HepG2 (cell line): ENCODE results near the gene NKX1-2. TPM values are rescaled to one million over a fixed set of nuclear protein-coding genes. Genes with fewer than 3 reads are reported as not detected.

Source experiments
- ATAC-seq: fragments of 200-7000 bp; cut with Tn5 transposase; 3 replicates; pipeline ENCODE4 v1.9.1; 2020; ENCODE audit warnings: mild to moderate bottlenecking, moderate library complexity
- BruUV-seq: library from RNA; stranded (reverse); fragments of 400-500 nt; replicated peaks from 2 replicates; lab custom pipeline; 2021; lab: Mats Ljungman, UMichigan
- CTCF ChIA-PET: fragments of 300-600 bp; formaldehyde crosslinking; extraction: SDS; loops from one replicate; lab custom pipeline; 2021; ENCODE audit warnings: low total read pairs, inconsistent platforms, low intra/inter-chr PET ratio; lab: Yijun Ruan, JAX
- POLR2A ChIA-PET: fragments of 350-600 bp; sonication (Branson Sonifier 250); formaldehyde crosslinking; loops from one replicate; lab custom pipeline; 2020; ENCODE audit warnings: antibody characterized with exemption, inconsistent platforms; lab: Yijun Ruan, JAX
- DNase-seq: peaks from one replicate; pipeline ENCODE4 v3.0.0-alpha.2; 2015; ENCODE audit warnings: low spot score
- FAIRE-seq: peaks from 3 replicates; lab custom pipeline; 2011; peaks lifted over from hg19 to GRCh38; lab: Jason Lieb, UNC
- H2AFZ ChIP-seq: one replicate; pipeline ENCODE4 v1.6.1; 2011; ENCODE audit warnings: low read length, inconsistent platforms
- H3K27ac ChIP-seq: fragments of 300-600 bp; 3 replicates; pipeline ENCODE4 v1.8.0; 2011; ENCODE audit warnings: mixed run types, mild to moderate bottlenecking, mixed read lengths, low read length, inconsistent platforms; ENCODE audit not compliant: insufficient read depth; ENCODE audit errors: extremely low read length
- H3K27me3 ChIP-seq, 2 experiments: fragments of 200-600 bp in 1 of 2; 2 replicates in 1 of 2; 3 replicates in 1 of 2; pipeline versions ENCODE4 v1.6.0 to v1.8.0; 2011; ENCODE audit warnings: low read length in 2 of 2, mild to moderate bottlenecking in 2 of 2, moderate library complexity in 2 of 2, inconsistent platforms in 1 of 2; ENCODE audit not compliant: insufficient read depth in 2 of 2, control insufficient read depth in 1 of 2
- H3K36me3 ChIP-seq, 2 experiments: fragments of 200-600 bp in 1 of 2; replicated peaks in 1 of 2; 2 replicates in 1 of 2; 3 replicates in 1 of 2; pipeline versions ENCODE4 v1.5.1 to v1.8.0; 2011; ENCODE audit warnings: low read length in 2 of 2, inconsistent platforms in 1 of 2; ENCODE audit not compliant: insufficient read depth in 2 of 2, control insufficient read depth in 1 of 2
- H3K4me1 ChIP-seq: 2 replicates; pipeline ENCODE4 v1.5.1; 2012; ENCODE audit warnings: low read length, inconsistent platforms; ENCODE audit not compliant: insufficient read depth
- H3K4me2 ChIP-seq: 2 replicates; pipeline ENCODE4 v1.6.0; 2011; ENCODE audit warnings: low read depth, low read length, inconsistent platforms
- H3K4me3 ChIP-seq, 3 experiments: fragments of 200-600 bp in 1 of 3; sonication (generic), shearing (Covaris generic) in 1 of 3; replicated peaks in 1 of 3; 2 replicates each; pipeline ENCODE4 v1.5.1; 2011 to 2016; ENCODE audit warnings: low read length in 3 of 3, inconsistent platforms in 2 of 3, low read depth in 2 of 3, mild to moderate bottlenecking in 2 of 3, control low read depth in 1 of 3, mixed read lengths in 1 of 3; ENCODE audit not compliant: insufficient read depth in 1 of 3
- H3K79me2 ChIP-seq: one replicate; pipeline ENCODE4 v1.6.1; 2011; ENCODE audit warnings: low read length, inconsistent platforms; ENCODE audit not compliant: insufficient read depth
- H3K9ac ChIP-seq: 2 replicates; pipeline ENCODE4 v1.6.0; 2011; ENCODE audit warnings: mild to moderate bottlenecking, low read depth, low read length, inconsistent platforms; ENCODE audit not compliant: insufficient read depth
- H3K9me3 ChIP-seq: 2 replicates; pipeline ENCODE4 v1.5.1; 2012; ENCODE audit warnings: mild to moderate bottlenecking, low read length
- H4K20me1 ChIP-seq: 2 replicates; pipeline ENCODE4 v1.6.0; 2011; ENCODE audit warnings: inconsistent platforms, mild to moderate bottlenecking, low read length, moderate library complexity; ENCODE audit not compliant: insufficient read depth
- BHLHE40 ChIP-seq: IDR thresholded peaks from 2 replicates; pipeline ENCODE4 v1.6.1; 2011; ENCODE audit warnings: low read length, improper control_type of control experiment
- MIER3 ChIP-seq: IDR thresholded peaks from 2 replicates; pipeline ENCODE4 v1.6.1; 2016; ENCODE audit warnings: missing compliant biosample characterization, borderline replicate concordance
- NAIF1 ChIP-seq: sonication (generic); formaldehyde crosslinking; IDR thresholded peaks from 2 replicates; pipeline ENCODE4 v1.5.0; 2020; ENCODE audit warnings: mild to moderate bottlenecking, missing genetic modification reagents, borderline replicate concordance
- RCOR2 ChIP-seq: IDR thresholded peaks from 2 replicates; pipeline ENCODE4 v1.6.1; 2016; ENCODE audit warnings: missing biosample characterization, missing genetic modification reagents
- REXO4 ChIP-seq: sonication (generic); formaldehyde crosslinking; IDR thresholded peaks from 2 replicates; pipeline ENCODE4 v1.8.0; 2022; ENCODE audit warnings: missing genetic modification reagents, mild to moderate bottlenecking, borderline replicate concordance
- RFX3 ChIP-seq: IDR thresholded peaks from 2 replicates; pipeline ENCODE4 v1.6.1; 2016; ENCODE audit warnings: missing biosample characterization, missing genetic modification reagents
- YEATS4 ChIP-seq: sonication (generic); formaldehyde crosslinking; IDR thresholded peaks from 2 replicates; pipeline ENCODE4 v1.4.0; 2020; ENCODE audit warnings: missing genetic modification reagents, borderline replicate concordance
- ZMYM2 ChIP-seq: sonication (generic); formaldehyde crosslinking; IDR thresholded peaks from 2 replicates; pipeline ENCODE4 v1.8.0; 2022; ENCODE audit warnings: mild to moderate bottlenecking, missing genetic modification reagents
- ZNF138 ChIP-seq: sonication (generic); formaldehyde crosslinking; IDR thresholded peaks from 2 replicates; pipeline ENCODE4 v1.5.0; 2020; ENCODE audit warnings: mild to moderate bottlenecking, low read depth, missing genetic modification reagents
- ZNF143 ChIP-seq: sonication (generic); formaldehyde crosslinking; IDR thresholded peaks from 2 replicates; pipeline ENCODE4 v1.4.0; 2020; ENCODE audit warnings: missing genetic modification reagents
- ZNF225 ChIP-seq: sonication (generic); formaldehyde crosslinking; IDR thresholded peaks from 2 replicates; pipeline ENCODE4 v1.4.0; 2020; ENCODE audit warnings: mild to moderate bottlenecking, missing genetic modification reagents
- ZNF460 ChIP-seq: sonication (generic); formaldehyde crosslinking; IDR thresholded peaks from 2 replicates; pipeline ENCODE4 v1.5.1; 2020; ENCODE audit warnings: missing genetic modification reagents, mild to moderate bottlenecking, borderline replicate concordance
- ZNF674 ChIP-seq: sonication (generic); formaldehyde crosslinking; IDR thresholded peaks from 2 replicates; pipeline ENCODE4 v1.5.0; 2020; ENCODE audit warnings: low read depth, mild to moderate bottlenecking, missing genetic modification reagents
- ZNF678 ChIP-seq: sonication (generic); formaldehyde crosslinking; IDR thresholded peaks from 2 replicates; pipeline ENCODE4 v1.4.0; 2020; ENCODE audit warnings: mild to moderate bottlenecking, missing genetic modification reagents
- ZNF780A ChIP-seq: sonication (generic); formaldehyde crosslinking; IDR thresholded peaks from 2 replicates; pipeline ENCODE4 v1.8.0; 2022; ENCODE audit warnings: mild to moderate bottlenecking, missing genetic modification reagents, moderate library complexity
- WGBS: methylation state at CpG from one replicate; pipeline ENCODE4 v1.1.6; 2017; ENCODE audit warnings: low lambda C conversion rate; 5-methylcytosine and 5-hydroxymethylcytosine counted together
- in situ Hi-C: cut with HindIII; loops from 2 replicates; pipeline ENCODE4 v1.10.0; 2017; ENCODE audit warnings: low pct_unique_long_range_greater_than_20kb; ENCODE audit not compliant: extremely low pct_ligation_motif_present
- intact Hi-C: fragments of 100-400 bp; cut with micrococcal nuclease; formaldehyde crosslinking; loops from one replicate; pipeline ENCODE4 v1.10.0; 2022; ENCODE audit not compliant: unreplicated experiment
- polyA plus RNA-seq, 8 experiments: library from polyadenylated mRNA; depleted of rRNA in 3 of 8; stranded (reverse) in 7 of 8; unstranded in 1 of 8; fragments of >200 nt; fragmentation: Illumina TruSeq in 4 of 8; extraction: Trizol in 4 of 8; gene quantifications; 2 replicates each; pipeline versions ENCODE4 v1.2.1 to v1.2.3, GENCODE V29; 2011 to 2016; ENCODE audit warnings: low read depth in 4 of 8, missing spikeins in 1 of 8, mixed read lengths in 1 of 8; ENCODE audit not compliant: insufficient read depth in 1 of 8
- total RNA-seq, 5 experiments: library from RNA; depleted of rRNA; stranded (reverse); fragments of >200 nt; fragmentation: Illumina TruSeq; extraction: Trizol; gene quantifications; 2 replicates each; pipeline ENCODE4 v1.2.3, GENCODE V29; 2016; ENCODE audit warnings: low read depth in 1 of 5
- TF ChIP-seq, protein P1 (sequence below): sonication (generic); formaldehyde crosslinking; IDR thresholded peaks from 2 replicates; pipeline ENCODE4 v1.4.0; 2020; ENCODE audit warnings: missing genetic modification reagents, borderline replicate concordance
- TF ChIP-seq, protein P2 (sequence below): sonication (generic); formaldehyde crosslinking; IDR thresholded peaks from 2 replicates; pipeline ENCODE4 v1.5.1; 2020; ENCODE audit warnings: mild to moderate bottlenecking, moderate library complexity, missing genetic modification reagents
- TF ChIP-seq, protein P3 (sequence below): sonication (generic); formaldehyde crosslinking; IDR thresholded peaks from 2 replicates; pipeline ENCODE4 v1.5.1; 2020; ENCODE audit warnings: mild to moderate bottlenecking, missing genetic modification reagents, moderate library complexity

NKX1-2 gene
- total and polyA plus RNA-seq, 2 of the 13 experiments (the other 11 are each of a cell fraction or from before 2014, with no cell fraction given), result not detected

DNA sequence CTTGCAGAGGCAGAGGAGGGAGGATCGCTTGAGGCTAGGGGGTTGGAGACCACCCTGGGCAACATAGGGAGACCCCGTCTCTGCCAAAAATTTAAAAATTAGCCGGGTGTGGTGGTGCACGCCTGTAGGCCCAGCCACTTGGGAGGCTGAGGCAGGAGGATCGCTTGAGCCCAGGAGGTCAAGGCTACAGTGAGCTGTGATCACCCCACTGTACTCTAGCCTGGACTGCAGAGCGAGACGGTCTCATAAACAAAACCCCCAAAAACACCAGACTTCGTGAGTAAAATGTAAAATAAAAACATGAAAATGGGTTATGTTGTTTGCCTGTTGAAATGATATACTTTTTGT lies 12.5 kb upstream of the NKX1-2 start:
- in situ Hi-C loops, result loop anchor here (5.0 kb wide), 1 partner anchor 45 kb away; the partner anchor contains the start of gene OAT
- intact Hi-C loops, result no loop called here
- Histone ChIP-seq H2AFZ (peak overlapping the region; percentile 54), H3K4me1 (peaks cover 55% of the 10 kb centered on the region), H4K20me1 (0 out of 2 replicates have a peak, but pooled peaks cover 6% of the 10 kb centered on the region), H3K27ac (peak overlapping the region; percentile 76), H3K4me2 (peak overlapping the region; percentile 91), H3K27me3 (no peaks in the 10 kb centered on the region; a peak in 1 of 5 replicates), H3K9me3 (no peaks in the 10 kb centered on the region), H3K9ac (peak overlapping the region; percentile 77), H3K4me3 (peak overlapping the region; percentile 81 to 97 (median 89)), H3K79me2 (no peaks in the 10 kb centered on the region), H3K36me3 (no peaks in the 10 kb centered on the region)
- ATAC-seq, result no peak
- no peak for DNase-seq
- FAIRE-seq, result no peak
- ChIA-PET POLR2A (interaction anchor here (0.7 to 2.8 kb wide), 7 partner anchors 10 to 329 kb away, joined by 3 to 27 read pairs (median 6); partner anchors contain the start of genes EEF1AKMT2 and OAT), CTCF (interaction anchor here (0.7 kb wide), 1 partner anchor 279 kb away, joined by 3 read pairs; no protein-coding TSS in a partner anchor)
- 31% methylated on average over 8 of the region's 8 CpGs for WGBS
- BruUV-seq, result no TSS peak
- TF ChIP-seq ZNF143 (CRISPR knock-in tag) (no peak), ZNF460 (CRISPR knock-in tag) (peak; percentile 97), ZNF138 (CRISPR knock-in tag) (no peak), ZNF225 (CRISPR knock-in tag) (0 out of 2 replicates have a peak, but pooled peaks have one; percentile 2), RCOR2 (CRISPR knock-in tag) (peak; percentile 64; the same call in 1 of the 2 replicates), MIER3 (CRISPR knock-in tag) (no peak), ZNF678 (CRISPR knock-in tag) (no peak), YEATS4 (CRISPR knock-in tag) (no peak), NAIF1 (CRISPR knock-in tag) (no peak), RFX3 (no peak), REXO4 (CRISPR knock-in tag) (no peak), ZMYM2 (no peak), ZNF780A (no peak), BHLHE40 (no peak), ZNF674 (no peak)
- TF ChIP-seq, protein P1, sequence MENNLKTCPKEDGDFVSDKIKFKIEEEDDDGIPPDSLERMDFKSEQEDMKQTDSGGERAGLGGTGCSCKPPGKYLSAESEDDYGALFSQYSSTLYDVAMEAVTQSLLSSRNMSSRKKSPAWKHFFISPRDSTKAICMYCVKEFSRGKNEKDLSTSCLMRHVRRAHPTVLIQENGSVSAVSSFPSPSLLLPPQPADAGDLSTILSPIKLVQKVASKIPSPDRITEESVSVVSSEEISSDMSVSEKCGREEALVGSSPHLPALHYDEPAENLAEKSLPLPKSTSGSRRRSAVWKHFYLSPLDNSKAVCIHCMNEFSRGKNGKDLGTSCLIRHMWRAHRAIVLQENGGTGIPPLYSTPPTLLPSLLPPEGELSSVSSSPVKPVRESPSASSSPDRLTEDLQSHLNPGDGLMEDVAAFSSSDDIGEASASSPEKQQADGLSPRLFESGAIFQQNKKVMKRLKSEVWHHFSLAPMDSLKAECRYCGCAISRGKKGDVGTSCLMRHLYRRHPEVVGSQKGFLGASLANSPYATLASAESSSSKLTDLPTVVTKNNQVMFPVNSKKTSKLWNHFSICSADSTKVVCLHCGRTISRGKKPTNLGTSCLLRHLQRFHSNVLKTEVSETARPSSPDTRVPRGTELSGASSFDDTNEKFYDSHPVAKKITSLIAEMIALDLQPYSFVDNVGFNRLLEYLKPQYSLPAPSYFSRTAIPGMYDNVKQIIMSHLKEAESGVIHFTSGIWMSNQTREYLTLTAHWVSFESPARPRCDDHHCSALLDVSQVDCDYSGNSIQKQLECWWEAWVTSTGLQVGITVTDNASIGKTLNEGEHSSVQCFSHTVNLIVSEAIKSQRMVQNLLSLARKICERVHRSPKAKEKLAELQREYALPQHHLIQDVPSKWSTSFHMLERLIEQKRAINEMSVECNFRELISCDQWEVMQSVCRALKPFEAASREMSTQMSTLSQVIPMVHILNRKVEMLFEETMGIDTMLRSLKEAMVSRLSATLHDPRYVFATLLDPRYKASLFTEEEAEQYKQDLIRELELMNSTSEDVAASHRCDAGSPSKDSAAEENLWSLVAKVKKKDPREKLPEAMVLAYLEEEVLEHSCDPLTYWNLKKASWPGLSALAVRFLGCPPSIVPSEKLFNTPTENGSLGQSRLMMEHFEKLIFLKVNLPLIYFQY (CRISPR knock-in tag), result no peak
- TF ChIP-seq, protein P2, sequence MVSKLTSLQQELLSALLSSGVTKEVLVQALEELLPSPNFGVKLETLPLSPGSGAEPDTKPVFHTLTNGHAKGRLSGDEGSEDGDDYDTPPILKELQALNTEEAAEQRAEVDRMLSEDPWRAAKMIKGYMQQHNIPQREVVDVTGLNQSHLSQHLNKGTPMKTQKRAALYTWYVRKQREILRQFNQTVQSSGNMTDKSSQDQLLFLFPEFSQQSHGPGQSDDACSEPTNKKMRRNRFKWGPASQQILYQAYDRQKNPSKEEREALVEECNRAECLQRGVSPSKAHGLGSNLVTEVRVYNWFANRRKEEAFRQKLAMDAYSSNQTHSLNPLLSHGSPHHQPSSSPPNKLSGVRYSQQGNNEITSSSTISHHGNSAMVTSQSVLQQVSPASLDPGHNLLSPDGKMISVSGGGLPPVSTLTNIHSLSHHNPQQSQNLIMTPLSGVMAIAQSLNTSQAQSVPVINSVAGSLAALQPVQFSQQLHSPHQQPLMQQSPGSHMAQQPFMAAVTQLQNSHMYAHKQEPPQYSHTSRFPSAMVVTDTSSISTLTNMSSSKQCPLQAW, result no peak
- TF ChIP-seq, protein P3, sequence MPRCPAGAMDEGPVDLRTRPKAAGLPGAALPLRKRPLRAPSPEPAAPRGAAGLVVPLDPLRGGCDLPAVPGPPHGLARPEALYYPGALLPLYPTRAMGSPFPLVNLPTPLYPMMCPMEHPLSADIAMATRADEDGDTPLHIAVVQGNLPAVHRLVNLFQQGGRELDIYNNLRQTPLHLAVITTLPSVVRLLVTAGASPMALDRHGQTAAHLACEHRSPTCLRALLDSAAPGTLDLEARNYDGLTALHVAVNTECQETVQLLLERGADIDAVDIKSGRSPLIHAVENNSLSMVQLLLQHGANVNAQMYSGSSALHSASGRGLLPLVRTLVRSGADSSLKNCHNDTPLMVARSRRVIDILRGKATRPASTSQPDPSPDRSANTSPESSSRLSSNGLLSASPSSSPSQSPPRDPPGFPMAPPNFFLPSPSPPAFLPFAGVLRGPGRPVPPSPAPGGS (CRISPR knock-in tag), result peak; percentile 4; the same call in 1 of the 2 replicates
